ENCODE measurements around the gene RHOBTB1. TPM values are rescaled to one million over a fixed set of nuclear protein-coding genes. Genes with fewer than 3 reads are reported as not detected.

The RHOBTB1 gene
- total RNA-seq, 8 experiments from 2014 or later = 2.8 to 34.4 (median 11.2) TPM

DNA sequence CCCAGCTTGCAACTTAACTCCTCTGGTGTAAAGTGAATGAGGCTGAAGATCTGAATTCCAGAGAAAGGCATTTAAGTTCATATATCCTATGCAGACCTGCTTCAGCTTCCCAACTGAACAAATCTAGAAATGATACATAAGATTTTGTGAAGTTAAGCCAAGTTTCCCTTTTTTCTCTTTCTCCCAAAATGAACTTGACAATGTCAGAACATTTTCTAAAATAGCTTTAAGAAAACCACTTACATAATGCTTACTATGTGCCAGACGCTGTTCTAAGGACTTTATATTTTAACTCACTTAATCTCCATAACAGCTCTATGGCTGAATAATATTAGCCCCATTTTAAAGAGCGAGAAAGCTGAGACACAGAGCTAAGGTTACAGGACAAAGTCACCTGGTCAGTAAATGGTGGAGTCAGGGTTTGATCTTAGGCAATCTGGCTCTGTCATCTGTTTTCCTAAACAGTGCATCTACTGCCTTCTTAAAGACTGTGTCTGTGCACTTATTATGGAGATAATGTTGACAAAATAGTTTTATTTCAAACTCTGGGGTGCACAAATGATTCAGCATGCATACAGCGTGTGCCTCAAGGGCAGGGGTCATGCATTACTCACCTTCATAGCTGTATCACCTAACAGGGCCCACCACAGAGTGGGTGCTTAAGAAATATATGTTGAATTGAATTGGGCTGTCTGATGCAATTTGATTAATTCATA lies 66.8 kb downstream of the RHOBTB1 start:
- WGBS, 10 experiments = 27 to 100% (median 85%) methylated on average over 1 to 3 of the region's 3 CpGs; no CpG with 5 or more reads in 1 of the 10 experiments
- in situ Hi-C loops (cut with MboI; ENCODE audit: low pct_unique_long_range_greater_than_20kb in 2 of 9, low sequenced_read_pairs in 9 of 9, unreplicated experiment in 9 of 9) = no loop called here
- ATAC-seq (replicated peaks in 6 of 8) = peak in 1 of 8 experiments; percentile 29
- Histone ChIP-seq H3K4me3 (no peak overlapping the region), H3K27ac (no peak overlapping the region), H3K4me1 (replicated peaks in 1 of 2) (peaks cover 0 to 2% of the 10 kb centered on the region in 2 donors)

DNA sequence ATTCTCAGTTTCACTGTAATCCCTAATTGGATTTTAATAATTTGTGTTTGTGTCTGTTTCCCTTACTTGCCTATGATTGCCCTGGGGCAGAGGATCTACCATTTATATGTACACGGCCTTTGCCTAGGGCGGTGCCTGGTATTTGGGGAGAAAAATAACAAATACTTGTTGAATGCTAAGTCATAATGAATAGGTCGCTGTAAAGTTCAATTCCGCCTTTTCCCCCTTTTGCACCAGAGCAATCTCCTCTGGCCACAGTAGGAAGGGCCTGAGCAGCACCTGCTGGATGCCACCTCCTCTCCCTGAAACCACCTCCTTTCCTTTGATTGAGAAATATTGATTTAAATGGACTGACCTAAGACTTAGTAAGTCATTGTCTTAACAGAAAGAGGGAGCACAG lies 70.2 kb downstream of the RHOBTB1 start:
- WGBS, 10 experiments = 69 to 100% (median 88%) methylated on average over 1 to 3 of the region's 4 CpGs; no CpG with 5 or more reads in 2 of the 10 experiments
- H3K4me1 ChIP-seq (replicated peaks in 1 of 2) = peaks cover 8 to 17% of the 10 kb centered on the region in 2 donors
- no peak overlapping the region for H3K4me3 ChIP-seq
- in situ Hi-C loops (cut with MboI; ENCODE audit: low pct_unique_long_range_greater_than_20kb in 2 of 9, low sequenced_read_pairs in 9 of 9, unreplicated experiment in 9 of 9) = no loop called here
- peak in 1 of 8 experiments; percentile 57 for ATAC-seq (replicated peaks in 6 of 8)
- H3K27ac ChIP-seq = no peak overlapping the region

DNA sequence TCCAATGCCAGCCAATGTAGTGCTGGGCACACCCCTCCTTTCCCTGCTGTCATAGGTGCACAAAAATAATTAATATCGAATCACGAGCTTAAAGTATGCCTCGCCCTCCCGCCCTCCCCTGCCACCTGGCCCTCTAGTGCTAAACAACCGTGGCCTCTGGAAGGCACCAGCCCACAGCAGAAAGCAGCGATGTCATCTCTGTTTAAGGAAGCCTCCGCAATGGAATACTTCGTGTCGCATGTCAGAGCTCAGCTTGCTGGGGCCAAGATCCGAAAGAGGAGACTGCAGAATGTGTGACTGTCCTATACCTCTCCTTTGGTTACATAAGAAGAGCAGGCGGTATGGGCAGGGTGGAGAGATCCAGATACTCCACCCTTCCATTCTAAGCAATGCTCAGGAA lies 71.5 kb downstream of the RHOBTB1 start:
- H3K4me3 ChIP-seq = no peak overlapping the region
- no peak for ATAC-seq (replicated peaks in 6 of 8)
- H3K27ac ChIP-seq = no peak overlapping the region
- H3K4me1 ChIP-seq (replicated peaks in 1 of 2) = peaks cover 8 to 15% of the 10 kb centered on the region in 2 donors
- WGBS, 10 experiments = 53 to 100% (median 100%) methylated on average over 1 to 7 of the region's 11 CpGs; no CpG with 5 or more reads in 4 of the 10 experiments
- in situ Hi-C loops (cut with MboI; ENCODE audit: low pct_unique_long_range_greater_than_20kb in 2 of 9, low sequenced_read_pairs in 9 of 9, unreplicated experiment in 9 of 9) = no loop called here

DNA sequence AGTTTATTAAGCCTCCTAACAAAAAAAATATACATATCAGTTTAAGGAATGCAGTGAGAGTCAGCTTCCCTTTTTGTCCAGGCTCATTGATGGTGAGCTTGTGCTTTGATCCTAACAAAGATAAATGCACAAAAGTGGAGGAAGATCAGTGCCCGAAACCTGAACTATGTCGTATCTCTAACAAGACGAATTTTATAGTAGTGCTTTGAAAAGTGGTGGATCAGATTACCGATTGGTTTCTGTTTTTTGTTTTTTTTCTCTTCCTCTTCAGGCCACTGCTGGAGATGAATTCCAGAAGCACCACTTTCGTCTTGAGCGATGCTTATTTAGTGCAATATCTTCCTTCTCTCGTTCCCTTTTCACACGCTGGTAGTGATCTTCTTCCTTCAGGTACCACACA lies 72.8 kb downstream of the RHOBTB1 start:
- Histone ChIP-seq H3K27ac (no peak overlapping the region), H3K4me3 (no peak overlapping the region), H3K4me1 (replicated peaks in 1 of 2) (peaks cover 8 to 15% of the 10 kb centered on the region in 2 donors)
- in situ Hi-C loops (cut with MboI; ENCODE audit: low pct_unique_long_range_greater_than_20kb in 2 of 9, low sequenced_read_pairs in 9 of 9, unreplicated experiment in 9 of 9) = no loop called here
- no peak for ATAC-seq (replicated peaks in 6 of 8)
- WGBS, 10 experiments = 61 to 100% (median 76%) methylated on average over 2 to 8 of the region's 8 CpGs; no CpG with 5 or more reads in 1 of the 10 experiments

DNA sequence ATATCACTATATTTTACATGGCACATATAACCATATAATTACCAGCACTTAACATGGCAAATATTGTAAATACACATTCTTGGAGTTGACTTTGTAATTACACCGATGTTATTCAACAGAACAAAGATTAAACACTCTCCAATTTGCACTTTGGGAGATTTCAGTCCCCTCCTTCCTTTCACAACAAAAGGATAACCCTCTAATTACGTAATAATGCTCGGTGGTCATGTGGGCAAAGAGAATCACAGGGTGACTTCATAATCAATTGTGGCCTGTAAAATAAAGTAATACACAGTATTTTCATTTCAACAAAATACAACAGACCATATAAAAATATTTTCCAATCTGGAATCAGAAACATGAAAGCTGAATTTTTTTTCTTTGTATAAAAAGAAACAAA lies 73.2 kb downstream of the RHOBTB1 start:
- in situ Hi-C loops (cut with MboI; ENCODE audit: low pct_unique_long_range_greater_than_20kb in 2 of 9, low sequenced_read_pairs in 9 of 9, unreplicated experiment in 9 of 9) = no loop called here
- Histone ChIP-seq H3K27ac (no peak overlapping the region), H3K4me3 (no peak overlapping the region), H3K4me1 (replicated peaks in 1 of 2) (peaks cover 8 to 15% of the 10 kb centered on the region in 2 donors)
- WGBS, 10 experiments = 64 to 100% (median 78%) methylated on average over 2 to 3 of the region's 3 CpGs
- no peak for ATAC-seq (replicated peaks in 6 of 8)

DNA sequence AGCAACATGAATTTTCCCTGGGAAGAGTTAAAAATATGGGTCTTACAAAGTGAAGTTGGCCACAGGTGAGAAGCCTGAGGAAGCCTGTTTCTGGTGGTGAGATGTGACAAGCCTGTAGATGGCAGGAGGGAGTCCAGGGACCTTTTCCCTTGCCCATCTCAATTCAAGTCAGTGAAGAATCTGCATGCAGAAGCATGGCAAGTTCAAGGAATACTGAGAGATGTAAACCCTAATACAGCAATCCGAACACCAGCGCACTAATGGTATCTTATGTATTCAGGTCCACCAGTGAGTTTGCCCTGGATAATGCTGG lies 73.6 kb downstream of the RHOBTB1 start:
- 92 to 100% (median 100%) methylated on average over 2 of the region's 2 CpGs; no CpG with 5 or more reads in 4 of the 10 experiments for WGBS, 10 experiments
- in situ Hi-C loops (cut with MboI; ENCODE audit: low pct_unique_long_range_greater_than_20kb in 2 of 9, low sequenced_read_pairs in 9 of 9, unreplicated experiment in 9 of 9) = no loop called here
- H3K4me1 ChIP-seq (replicated peaks in 1 of 2) = peaks cover 8 to 15% of the 10 kb centered on the region in 2 donors
- H3K27ac ChIP-seq = no peak overlapping the region
- H3K4me3 ChIP-seq = no peak overlapping the region
- ATAC-seq (replicated peaks in 6 of 8) = peak in 2 of 8 experiments; percentile 35 to 53

DNA sequence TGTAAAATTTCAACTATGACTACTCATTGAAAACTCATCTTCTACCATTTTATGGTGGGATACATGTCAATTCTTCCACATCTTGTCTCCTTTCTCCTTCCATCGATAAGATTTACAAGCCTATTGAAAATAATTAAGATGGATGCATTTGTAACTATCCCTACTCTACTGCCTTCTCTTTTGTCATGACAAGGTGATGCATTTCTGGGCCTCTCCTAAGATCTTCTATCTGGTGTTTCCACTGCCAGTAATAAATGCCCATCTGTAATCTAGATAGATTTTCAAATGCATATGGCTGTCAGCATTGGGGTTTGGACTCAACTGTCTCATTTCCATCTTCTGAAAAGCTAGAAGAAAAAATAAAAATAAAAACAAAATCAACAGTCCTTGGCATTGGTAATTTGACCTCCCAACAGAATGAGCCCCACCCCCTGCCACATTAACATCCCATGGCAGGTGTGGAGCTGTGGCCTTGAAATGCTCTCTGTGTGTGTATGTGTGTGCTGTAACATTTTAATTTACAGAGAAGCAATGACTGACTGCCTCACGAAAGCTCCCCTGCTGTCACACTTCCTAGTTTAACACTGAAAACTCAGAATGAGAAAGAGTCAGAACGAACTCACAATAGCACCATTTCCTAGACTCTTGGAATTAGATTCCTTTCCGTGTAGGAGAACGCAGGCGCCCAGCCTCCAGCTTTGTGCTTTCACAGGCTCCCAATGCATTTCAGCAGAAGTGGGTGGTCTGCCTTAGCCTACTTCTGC lies 74.2 kb downstream of the RHOBTB1 start:
- Histone ChIP-seq H3K4me3 (no peak overlapping the region), H3K27ac (no peak overlapping the region), H3K4me1 (replicated peaks in 1 of 2) (peaks cover 8 to 15% of the 10 kb centered on the region in 2 donors)
- 0 to 100% (median 46%) methylated on average over 1 to 6 of the region's 6 CpGs; no CpG with 5 or more reads in 2 of the 10 experiments for WGBS, 10 experiments
- in situ Hi-C loops (cut with MboI; ENCODE audit: low pct_unique_long_range_greater_than_20kb in 2 of 9, low sequenced_read_pairs in 9 of 9, unreplicated experiment in 9 of 9) = no loop called here
- ATAC-seq (replicated peaks in 6 of 8) = peak in 3 of 8 experiments; percentile 66 to 72 (median 69)

DNA sequence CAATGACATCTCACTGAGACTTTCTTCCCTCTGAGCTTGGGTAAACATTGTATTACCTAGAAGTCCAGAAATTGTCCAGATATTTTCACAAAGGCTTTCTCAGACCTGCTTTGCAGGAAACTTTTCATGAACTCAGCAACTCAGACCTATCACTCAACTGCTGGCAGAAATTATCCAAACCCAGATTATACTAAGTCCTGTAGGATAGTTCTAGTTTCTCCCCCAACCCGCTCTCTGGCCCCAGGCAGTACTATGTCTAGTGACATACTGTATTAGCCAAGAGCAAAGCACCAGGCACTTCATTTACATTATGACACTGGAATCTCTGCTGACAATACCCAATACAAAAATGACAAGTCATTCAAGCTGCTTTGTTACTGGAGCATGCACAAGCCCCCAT lies 75.0 kb downstream of the RHOBTB1 start:
- no peak overlapping the region for H3K4me3 ChIP-seq
- in situ Hi-C loops (cut with MboI; ENCODE audit: low pct_unique_long_range_greater_than_20kb in 2 of 9, low sequenced_read_pairs in 9 of 9, unreplicated experiment in 9 of 9) = no loop called here
- 57 to 100% (median 95%) methylated on average over 1 of the region's 1 CpG; no CpG with 5 or more reads in 4 of the 10 experiments for WGBS, 10 experiments
- H3K4me1 ChIP-seq (replicated peaks in 1 of 2) = peaks cover 8 to 15% of the 10 kb centered on the region in 2 donors
- peak in 1 of 8 experiments; percentile 25 for ATAC-seq (replicated peaks in 6 of 8)
- H3K27ac ChIP-seq = no peak overlapping the region

DNA sequence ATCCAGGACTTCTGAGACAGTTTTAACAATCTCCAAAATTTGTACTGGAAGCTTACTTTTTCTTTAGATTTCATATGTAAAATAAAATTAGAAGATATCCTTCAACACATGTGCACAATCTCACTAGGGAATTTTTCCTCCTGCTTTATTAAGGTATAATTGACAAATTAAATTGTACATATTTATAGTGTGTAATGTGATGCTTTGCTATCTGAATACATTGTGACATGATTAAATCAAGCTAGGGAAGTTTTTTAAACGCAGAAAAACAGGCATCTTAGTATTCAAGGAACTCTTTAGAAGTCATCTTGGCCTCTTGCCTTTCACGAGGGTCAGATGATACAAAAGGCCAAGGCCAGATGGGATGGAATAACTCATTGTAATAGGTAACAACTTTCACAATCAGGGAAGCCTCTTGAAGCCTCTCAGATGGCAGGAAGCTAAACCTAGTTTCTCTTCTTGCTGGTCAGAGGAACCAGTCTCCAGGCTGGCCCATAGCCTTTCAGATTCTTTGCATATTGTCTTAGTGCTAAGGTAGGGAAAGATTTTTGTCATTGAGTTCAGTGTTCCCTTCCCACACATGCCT lies 78.7 kb downstream of the RHOBTB1 start:
- in situ Hi-C loops (cut with MboI; ENCODE audit: low pct_unique_long_range_greater_than_20kb in 2 of 9, low sequenced_read_pairs in 9 of 9, unreplicated experiment in 9 of 9) = no loop called here
- peaks cover 5 to 12% of the 10 kb centered on the region in 2 donors for H3K4me1 ChIP-seq (replicated peaks in 1 of 2)
- ATAC-seq (replicated peaks in 6 of 8) = no peak
- no peak overlapping the region for H3K27ac ChIP-seq
- 0 to 58% (median 20%) methylated on average over 1 to 2 of the region's 2 CpGs; no CpG with 5 or more reads in 1 of the 10 experiments for WGBS, 10 experiments
- H3K4me3 ChIP-seq = no peak overlapping the region

DNA sequence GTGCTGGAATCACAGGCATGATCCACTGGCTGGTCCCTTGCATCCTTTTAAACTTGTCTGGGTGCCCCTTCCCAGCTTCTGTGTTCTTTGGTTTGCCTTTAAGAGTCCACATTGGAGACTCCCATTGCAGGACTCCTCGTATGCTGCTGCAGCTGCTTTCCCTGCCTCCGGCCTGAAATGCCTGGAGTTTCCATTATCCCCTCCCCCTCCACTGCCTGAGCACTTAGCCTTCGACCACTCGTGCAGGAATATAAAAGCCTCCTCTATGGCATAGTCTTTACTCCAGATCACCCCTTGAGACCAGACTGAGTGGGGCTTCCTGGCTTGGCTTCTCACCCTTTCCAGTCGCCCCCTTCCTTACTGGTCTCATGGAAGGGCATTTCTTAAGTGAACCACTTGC lies 80.2 kb downstream of the RHOBTB1 start:
- in situ Hi-C loops (cut with MboI; ENCODE audit: low pct_unique_long_range_greater_than_20kb in 2 of 9, low sequenced_read_pairs in 9 of 9, unreplicated experiment in 9 of 9) = no loop called here
- no peak overlapping the region for H3K27ac ChIP-seq
- ATAC-seq (replicated peaks in 6 of 8) = no peak
- WGBS, 10 experiments = 22 to 67% (median 58%) methylated on average over 1 to 4 of the region's 5 CpGs; no CpG with 5 or more reads in 3 of the 10 experiments
- H3K4me3 ChIP-seq = no peak overlapping the region
- no peaks in the 10 kb centered on the region for H3K4me1 ChIP-seq (replicated peaks in 1 of 2)

DNA sequence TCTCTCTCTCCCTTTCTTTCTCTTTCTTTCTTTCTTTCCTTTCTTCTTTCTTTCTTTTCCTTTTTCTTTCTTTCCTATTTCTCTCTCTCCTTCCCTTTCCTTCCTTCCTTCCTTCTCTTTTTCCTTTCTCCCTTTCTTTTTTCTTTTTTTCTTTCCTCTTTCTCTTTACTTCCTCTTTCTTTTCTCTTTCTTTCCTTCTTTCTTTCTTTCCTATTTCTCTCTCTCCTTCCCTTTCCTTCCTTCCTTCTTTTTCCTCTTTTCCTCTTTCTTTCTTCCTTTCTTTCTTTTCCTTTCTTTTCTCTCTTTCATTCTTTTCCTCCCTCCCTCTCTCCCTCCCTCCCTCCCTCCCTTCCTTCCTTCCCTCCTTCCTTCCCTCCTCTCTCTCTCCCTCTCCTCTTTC lies 81.5 kb downstream of the RHOBTB1 start:
- ATAC-seq (replicated peaks in 6 of 8) = no peak
- Histone ChIP-seq H3K4me3 (no peak overlapping the region), H3K4me1 (replicated peaks in 1 of 2) (no peaks in the 10 kb centered on the region), H3K27ac (no peak overlapping the region)
- in situ Hi-C loops (cut with MboI; ENCODE audit: low pct_unique_long_range_greater_than_20kb in 2 of 9, low sequenced_read_pairs in 9 of 9, unreplicated experiment in 9 of 9) = no loop called here

DNA sequence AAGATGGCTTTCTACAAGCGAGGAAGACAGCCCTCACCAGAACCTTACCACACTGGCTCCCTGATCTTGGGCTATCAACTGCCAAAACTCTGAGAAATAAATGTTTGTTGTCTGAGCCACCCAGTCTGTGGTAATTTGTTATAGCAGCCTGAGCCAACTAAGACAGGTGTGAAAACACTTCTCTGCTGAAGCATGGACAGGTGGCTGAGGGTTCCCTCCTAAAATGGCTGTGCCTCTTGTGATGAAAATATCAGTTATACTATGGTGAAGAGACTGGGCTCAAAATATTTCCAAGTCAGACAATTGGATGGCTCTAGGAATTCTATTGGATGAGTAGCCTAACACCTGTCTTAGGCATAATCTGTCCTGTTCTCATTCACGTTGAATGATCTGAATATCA lies 87.6 kb downstream of the RHOBTB1 start:
- WGBS, 10 experiments = 29 to 100% (median 100%) methylated on average over 1 to 2 of the region's 2 CpGs; no CpG with 5 or more reads in 3 of the 10 experiments
- Histone ChIP-seq H3K4me1 (replicated peaks in 1 of 2) (peaks cover 0 to 11% of the 10 kb centered on the region in 2 donors), H3K4me3 (no peak overlapping the region), H3K27ac (no peak overlapping the region)
- no peak for ATAC-seq (replicated peaks in 6 of 8)
- in situ Hi-C loops (cut with MboI; ENCODE audit: low pct_unique_long_range_greater_than_20kb in 2 of 9, low sequenced_read_pairs in 9 of 9, unreplicated experiment in 9 of 9) = no loop called here

DNA sequence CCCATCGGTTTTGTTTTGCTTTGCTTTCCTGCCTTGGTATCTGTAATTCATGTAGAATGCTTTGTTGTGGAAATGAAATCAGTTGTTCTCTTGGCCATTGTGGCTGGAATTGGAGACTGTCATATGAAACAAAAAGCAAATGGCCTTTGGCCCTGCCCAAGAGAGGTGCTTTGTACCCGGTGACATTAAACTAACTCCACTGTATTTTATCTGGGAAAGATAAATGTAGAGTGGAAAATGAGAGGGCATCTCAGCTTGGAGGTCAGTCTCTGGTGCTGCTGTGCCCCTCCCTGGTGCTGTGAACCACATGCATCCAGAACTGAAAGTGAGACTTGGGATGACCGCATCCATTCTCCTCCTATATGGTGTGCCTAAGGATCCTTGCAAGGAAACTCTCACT lies 90.3 kb downstream of the RHOBTB1 start:
- H3K4me1 ChIP-seq (replicated peaks in 1 of 2) = peaks cover 0 to 11% of the 10 kb centered on the region in 2 donors
- no peak overlapping the region for H3K27ac ChIP-seq
- in situ Hi-C loops (cut with MboI; ENCODE audit: low pct_unique_long_range_greater_than_20kb in 2 of 9, low sequenced_read_pairs in 9 of 9, unreplicated experiment in 9 of 9) = no loop called here
- ATAC-seq (replicated peaks in 6 of 8) = peak in 2 of 8 experiments; percentile 4 to 18
- H3K4me3 ChIP-seq = no peak overlapping the region
- 11 to 86% (median 60%) methylated on average over 1 to 2 of the region's 3 CpGs; no CpG with 5 or more reads in 5 of the 10 experiments for WGBS, 10 experiments
